Activated CD8-positive, alpha-beta memory T cell treated with anti-CD3 and anti-CD28 coated beads, Interleukin-2, amount 50 U/mL, for 24 hours (primary cell): ENCODE results near the gene AHSA1.
"Not testable (repeated sequence)": the region's sequence is repeated elsewhere in the genome, so short reads cannot be mapped to it uniquely, and the experiment has no call there.

Source experiments
- DNase-seq: peaks from one replicate; pipeline ENCODE4 v3.0.0-alpha.2; 2020; ENCODE audit errors: extremely low read depth

Gene AHSA1

GRCh38 chr14:77457522-77458248 lies at the start of gene AHSA1, which contains the start of gene VIPAS39:
TSS of gene AHSA1 (plus strand) at chr14:77458093. CDS start at chr14:77458190, 97 bp downstream.
TSS of gene VIPAS39 (minus strand) at chr14:77457601. CDS start at chr14:77454102, 3,499 bp downstream.
- peak; percentile 88 for DNase-seq

GRCh38 chr14:77409131-77409533 lies 48.8 kb upstream of the AHSA1 start:
- DNase-seq, result no peak

- DNase-seq, result not testable (repeated sequence)
Observed at GRCh38 chr14:77415403-77416030, 42.4 kb upstream of the AHSA1 start.

- not testable (repeated sequence) for DNase-seq
Observed at GRCh38 chr14:77416098-77416497, 41.8 kb upstream of the AHSA1 start.

- no peak for DNase-seq
Observed at GRCh38 chr14:77416836-77417235, 41.1 kb upstream of the AHSA1 start.

- no peak for DNase-seq
Observed at GRCh38 chr14:77421201-77421600, 36.7 kb upstream of the AHSA1 start.

- DNase-seq, result no peak
Observed at GRCh38 chr14:77423423-77423822, 34.5 kb upstream of the AHSA1 start, which contains the start of gene NOXRED1. TSS of gene NOXRED1 (minus strand) at chr14:77423523. CDS start at chr14:77422889, 634 bp downstream.

GRCh38 chr14:77424862-77425261 lies 33.0 kb upstream of the AHSA1 start:
- DNase-seq, result no peak

GRCh38 chr14:77426396-77426795 lies 31.5 kb upstream of the AHSA1 start:
- DNase-seq, result no peak

- DNase-seq, result no peak
Observed at GRCh38 chr14:77436042-77436441, 21.9 kb upstream of the AHSA1 start.

- DNase-seq, result no peak
Observed at GRCh38 chr14:77438596-77438995, 19.3 kb upstream of the AHSA1 start.

- no peak for DNase-seq
Observed at GRCh38 chr14:77439861-77440260, 18.0 kb upstream of the AHSA1 start.

GRCh38 chr14:77442196-77442595 lies 15.7 kb upstream of the AHSA1 start:
- DNase-seq, result no peak

- DNase-seq, result no peak
Observed at GRCh38 chr14:77455966-77456640, 1.8 kb upstream of the AHSA1 start.

- DNase-seq, result no peak
Observed at GRCh38 chr14:77457115-77457521, 775 bp upstream of the AHSA1 start.

GRCh38 chr14:77458249-77458950 lies 507 bp downstream of the AHSA1 start:
- DNase-seq, result no peak

- peak; percentile 45 for DNase-seq
Observed at GRCh38 chr14:77459072-77459723, 1.3 kb downstream of the AHSA1 start.

- DNase-seq, result no peak
Observed at GRCh38 chr14:77467801-77468200, 9.9 kb downstream of the AHSA1 start.

- DNase-seq, result no peak
Observed at GRCh38 chr14:77469067-77469505, 11.2 kb downstream of the AHSA1 start.

GRCh38 chr14:77469539-77469938 lies 11.6 kb downstream of the AHSA1 start:
- no peak for DNase-seq

GRCh38 chr14:77470224-77470870 lies 12.5 kb downstream of the AHSA1 start:
- no peak for DNase-seq
